GM11168 (cell line): ENCODE results near the gene VCX2.
"Not testable (repeated sequence)": the region's sequence is repeated elsewhere in the genome, so short reads cannot be mapped to it uniquely, and the experiment has no call there.

Experiments
- in situ Hi-C: fragments of 300-500 bp; cut with MboI; formaldehyde crosslinking; loops from one replicate; pipeline ENCODE4 v1.12.0; 2022; ENCODE audit warnings: low sequenced_read_pairs; ENCODE audit not compliant: unreplicated experiment

Gene VCX2

GRCh38 chrX:8171169-8171568, at the start of gene VCX2:
TSS of gene VCX2 (minus strand) at chrX:8171267. CDS start at chrX:8170643, 624 bp downstream.
- in situ Hi-C loops = not testable (repeated sequence)

- in situ Hi-C loops = no loop called here
These were observed 33.9 kb upstream of the VCX2 start for GRCh38 chrX:8204943-8205342.

- in situ Hi-C loops = no loop called here
These were observed 33.3 kb upstream of the VCX2 start for GRCh38 chrX:8204169-8204935.

- in situ Hi-C loops = no loop called here
These were observed 30.8 kb upstream of the VCX2 start for GRCh38 chrX:8201896-8202331.

GRCh38 chrX:8196776-8197175, 25.7 kb upstream of the VCX2 start:
- in situ Hi-C loops = no loop called here

- in situ Hi-C loops = no loop called here
These were observed 23.1 kb upstream of the VCX2 start for GRCh38 chrX:8194216-8194615.

GRCh38 chrX:8192276-8192675, 21.2 kb upstream of the VCX2 start:
- in situ Hi-C loops = no loop called here

- in situ Hi-C loops = no loop called here
These were observed 20.0 kb upstream of the VCX2 start for GRCh38 chrX:8191022-8191421.

DNA sequence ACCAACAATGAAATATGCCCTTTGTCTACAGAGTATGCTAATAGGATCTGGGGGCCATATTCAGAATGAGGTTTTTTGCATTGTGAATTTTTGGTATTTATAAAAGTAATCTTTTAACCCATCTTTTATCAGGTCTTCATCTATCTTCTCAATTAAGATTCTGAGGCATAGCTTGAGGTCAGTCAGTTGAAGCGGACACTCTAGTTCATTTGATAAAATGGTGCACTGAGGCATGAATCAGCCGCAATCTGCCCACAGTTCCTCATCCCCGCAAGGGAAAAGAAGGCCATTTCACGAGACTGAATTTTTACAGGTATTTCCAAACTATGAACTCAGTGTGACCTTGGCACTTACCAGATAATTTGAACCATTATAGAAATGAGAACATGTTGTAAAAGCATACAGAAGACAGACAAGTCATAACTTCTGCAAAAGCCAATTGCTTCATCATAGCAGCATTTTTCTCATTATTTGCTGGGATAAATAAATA, 19.3 kb upstream of the VCX2 start:
- in situ Hi-C loops = no loop called here

GRCh38 chrX:8189096-8189830, 18.2 kb upstream of the VCX2 start:
- in situ Hi-C loops = no loop called here

- in situ Hi-C loops = no loop called here
These were observed 12.3 kb upstream of the VCX2 start for GRCh38 chrX:8183346-8183745.

GRCh38 chrX:8179656-8180055, 8.6 kb upstream of the VCX2 start:
- in situ Hi-C loops = no loop called here

DNA sequence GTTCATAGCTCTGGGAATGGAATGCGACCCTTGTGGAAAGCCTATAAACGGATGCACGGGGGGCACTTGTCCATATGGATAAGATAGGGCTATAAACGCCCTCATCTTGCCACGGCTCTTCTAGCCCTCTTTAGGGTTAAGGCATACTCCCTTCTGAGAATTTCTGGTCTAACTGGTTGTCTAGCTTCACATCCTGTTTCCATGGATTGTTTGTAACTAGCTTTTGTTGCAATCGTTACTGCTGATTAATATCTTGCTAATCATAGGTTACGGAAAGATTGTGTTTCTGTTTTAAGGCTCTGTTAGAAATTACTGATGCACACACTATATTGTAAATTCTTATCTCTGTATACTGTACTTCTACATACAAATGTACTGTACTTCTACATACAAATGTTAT, 17.1 kb downstream of the VCX2 start:
- in situ Hi-C loops = not testable (repeated sequence)

GRCh38 chrX:8147226-8147625, 23.8 kb downstream of the VCX2 start:
- in situ Hi-C loops = no loop called here

DNA sequence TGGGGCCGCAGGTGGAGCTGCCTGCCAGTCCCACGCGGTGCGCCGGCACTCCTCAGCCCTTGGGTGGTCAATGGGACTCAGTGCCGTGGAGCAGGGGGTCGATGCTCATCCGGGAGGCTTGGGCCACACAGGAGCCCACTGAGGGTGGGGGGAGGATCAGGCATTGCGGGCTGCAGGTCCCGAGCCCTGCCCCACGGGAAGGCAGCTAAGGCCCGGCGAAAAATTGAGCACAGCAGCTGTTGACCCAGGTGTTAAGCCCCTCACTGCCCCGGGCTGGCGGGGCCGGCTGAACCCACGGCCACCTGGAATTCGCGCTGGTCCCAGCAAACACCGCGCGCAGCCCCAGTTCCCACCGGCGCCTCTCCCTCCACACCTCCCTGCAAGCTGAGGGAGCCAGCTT, 26.1 kb downstream of the VCX2 start:
- in situ Hi-C loops = no loop called here

DNA sequence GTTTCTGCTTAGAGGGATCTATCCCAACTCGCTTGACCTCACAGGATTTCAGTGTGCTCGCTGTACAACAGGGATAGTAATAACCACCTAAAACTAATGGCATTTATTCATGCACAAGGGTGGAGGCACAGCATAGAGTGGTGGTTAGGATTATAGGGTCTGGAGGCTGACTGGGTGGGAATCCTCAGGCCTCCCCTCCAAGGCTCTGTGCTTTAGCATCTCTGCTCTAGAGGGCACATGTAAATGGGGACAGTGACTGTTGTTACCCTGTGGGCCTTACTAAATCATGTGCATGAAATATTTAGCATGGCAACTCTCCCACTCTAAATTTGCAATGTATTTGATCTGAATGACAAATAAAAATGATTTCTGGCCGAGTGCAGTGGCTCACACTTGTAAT, 29.2 kb downstream of the VCX2 start:
- in situ Hi-C loops = no loop called here

DNA sequence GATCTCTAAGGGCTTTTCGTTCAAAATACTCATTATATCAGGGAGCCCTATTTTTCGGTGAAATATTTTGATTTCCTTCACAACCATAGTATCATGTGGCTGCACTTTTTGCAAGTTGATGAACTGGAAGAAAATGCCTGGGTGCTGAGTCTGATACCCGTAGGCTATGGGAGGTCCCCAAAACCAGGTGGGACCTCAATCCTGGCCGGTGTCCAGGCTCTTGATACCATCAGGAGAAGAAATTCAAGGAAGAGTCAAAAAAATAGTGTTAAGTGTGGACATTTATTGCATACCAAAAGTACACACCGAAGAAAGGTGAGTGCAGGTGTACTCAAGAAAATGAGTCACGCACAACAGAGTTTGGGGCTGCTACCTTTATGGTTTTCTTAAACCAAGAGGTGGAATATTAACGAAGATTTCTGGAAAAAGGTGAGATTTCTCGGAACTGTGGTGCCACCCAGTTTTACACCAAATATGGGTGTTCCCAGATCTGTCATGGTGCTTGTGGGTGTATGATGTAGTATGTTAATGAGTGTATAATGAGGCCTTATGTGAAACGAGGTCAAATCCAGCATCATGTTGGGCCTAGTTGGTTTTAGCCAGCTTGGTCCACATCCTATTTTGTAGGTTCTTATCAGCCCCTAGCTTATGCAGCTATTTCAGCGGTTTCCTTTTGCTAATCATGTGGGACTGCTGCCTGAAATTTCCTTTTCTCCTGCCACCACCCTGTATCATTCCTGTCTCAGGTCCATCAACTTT, 29.9 kb downstream of the VCX2 start:
- in situ Hi-C loops = no loop called here

GRCh38 chrX:8139716-8140115, 31.4 kb downstream of the VCX2 start:
- in situ Hi-C loops = no loop called here

DNA sequence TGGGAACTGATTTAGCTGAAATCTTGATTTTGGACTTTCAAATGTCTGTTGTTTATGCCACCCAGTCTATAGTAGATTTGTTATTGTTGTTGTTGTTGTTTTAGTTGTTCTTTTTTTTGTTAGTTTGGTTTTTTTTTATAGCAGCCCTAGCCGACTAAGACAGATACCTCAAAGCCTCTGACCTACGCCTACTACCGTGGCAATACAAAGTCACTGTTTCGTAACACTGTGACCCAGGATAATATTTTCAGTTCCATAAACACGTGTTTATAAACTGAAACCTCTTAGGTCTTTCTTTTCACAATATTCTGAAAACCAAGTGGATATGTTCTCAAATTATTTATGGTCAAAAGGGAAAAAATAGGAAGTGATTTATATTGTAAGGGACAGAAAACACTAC, 32.8 kb downstream of the VCX2 start:
- in situ Hi-C loops = no loop called here

- in situ Hi-C loops = no loop called here
These were observed 44.4 kb downstream of the VCX2 start for GRCh38 chrX:8126648-8127047.

DNA sequence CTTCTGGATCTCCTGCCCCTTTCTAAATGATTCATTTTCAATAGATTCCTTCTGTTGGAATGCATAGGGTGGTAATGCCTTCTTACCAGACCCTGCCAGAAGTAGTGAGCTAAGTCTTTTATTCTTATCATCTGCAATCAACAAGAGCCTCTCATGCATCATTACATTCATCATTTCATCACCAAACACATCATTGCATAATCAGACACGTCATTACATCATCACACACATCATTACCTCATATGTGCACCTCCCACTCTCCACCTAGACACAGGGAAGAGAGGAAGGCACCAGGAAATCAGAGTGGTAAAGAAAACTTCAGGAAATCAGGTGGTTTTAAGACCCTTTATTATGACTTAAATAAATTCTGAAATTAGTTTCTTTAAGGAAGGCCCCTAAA, 45.0 kb downstream of the VCX2 start:
- in situ Hi-C loops = no loop called here
